ENCODE results near the gene VPS25.
"Not testable (repeated sequence)": the region's sequence is repeated elsewhere in the genome, so short reads cannot be mapped to it uniquely, and the experiment has no call there.

VPS25 gene

GRCh38 chr17:42773290-42774035 lies at the start of gene VPS25:
Gene VPS25, plus strand, starts transcription at chr17:42773449. Its CDS starts 27 bp downstream, at chr17:42773476.
- peak; percentile 84 for DNase-seq

- no peak for DNase-seq
Observed at GRCh38 chr17:42723636-42724035, 49.6 kb upstream of the VPS25 start.

- no peak for DNase-seq
Observed at GRCh38 chr17:42725143-42725542, 48.1 kb upstream of the VPS25 start.

- no peak for DNase-seq
Observed at GRCh38 chr17:42740699-42741098, 32.5 kb upstream of the VPS25 start.

GRCh38 chr17:42742916-42743315 lies 30.3 kb upstream of the VPS25 start:
- DNase-seq, result not testable (repeated sequence)

- DNase-seq, result no peak
Observed at GRCh38 chr17:42743595-42744282, 29.5 kb upstream of the VPS25 start.

- DNase-seq, result peak; percentile 86
Observed at GRCh38 chr17:42744283-42744805, 28.9 kb upstream of the VPS25 start.

GRCh38 chr17:42744806-42745617 lies 28.2 kb upstream of the VPS25 start, which contains the start of gene EZH1:
Gene EZH1, minus strand, starts transcription at chr17:42745040. Its CDS starts 16,099 bp downstream, at chr17:42728941.
- peak; percentile 97 for DNase-seq

GRCh38 chr17:42748202-42748907 lies 24.9 kb upstream of the VPS25 start:
- no peak for DNase-seq

- DNase-seq, result no peak
Observed at GRCh38 chr17:42748908-42749798, 24.1 kb upstream of the VPS25 start.

- no peak for DNase-seq
Observed at GRCh38 chr17:42750739-42751344, 22.4 kb upstream of the VPS25 start.

GRCh38 chr17:42751628-42752027 lies 21.6 kb upstream of the VPS25 start:
- no peak for DNase-seq

GRCh38 chr17:42754782-42755181 lies 18.5 kb upstream of the VPS25 start:
- DNase-seq, result no peak

- peak in 1 of 2 experiments; percentile 19 for DNase-seq
Observed at GRCh38 chr17:42759982-42760651, 13.1 kb upstream of the VPS25 start.

GRCh38 chr17:42760652-42761581 lies 12.3 kb upstream of the VPS25 start, which contains the start of gene RAMP2:
Gene RAMP2, plus strand, starts transcription at chr17:42761227. Its CDS starts 35 bp downstream, at chr17:42761262.
- peak in 1 of 2 experiments; percentile 31 for DNase-seq

- no peak for DNase-seq
Observed at GRCh38 chr17:42761638-42762037, 11.6 kb upstream of the VPS25 start.

- DNase-seq, result no peak
Observed at GRCh38 chr17:42766124-42766523, 7.1 kb upstream of the VPS25 start.

- DNase-seq, result no peak
Observed at GRCh38 chr17:42767512-42767911, 5.7 kb upstream of the VPS25 start.

GRCh38 chr17:42768006-42768405 lies 5.2 kb upstream of the VPS25 start:
- DNase-seq, result not testable (repeated sequence)
